ENCODE data around the gene CAPN8. TPM values are rescaled to one million over a fixed set of nuclear protein-coding genes. Genes with fewer than 3 reads are reported as not detected.

The CAPN8 gene
- polyA plus RNA-seq, 1 of the 3 experiments (the other 2 are of a cell fraction), result not detected

DNA sequence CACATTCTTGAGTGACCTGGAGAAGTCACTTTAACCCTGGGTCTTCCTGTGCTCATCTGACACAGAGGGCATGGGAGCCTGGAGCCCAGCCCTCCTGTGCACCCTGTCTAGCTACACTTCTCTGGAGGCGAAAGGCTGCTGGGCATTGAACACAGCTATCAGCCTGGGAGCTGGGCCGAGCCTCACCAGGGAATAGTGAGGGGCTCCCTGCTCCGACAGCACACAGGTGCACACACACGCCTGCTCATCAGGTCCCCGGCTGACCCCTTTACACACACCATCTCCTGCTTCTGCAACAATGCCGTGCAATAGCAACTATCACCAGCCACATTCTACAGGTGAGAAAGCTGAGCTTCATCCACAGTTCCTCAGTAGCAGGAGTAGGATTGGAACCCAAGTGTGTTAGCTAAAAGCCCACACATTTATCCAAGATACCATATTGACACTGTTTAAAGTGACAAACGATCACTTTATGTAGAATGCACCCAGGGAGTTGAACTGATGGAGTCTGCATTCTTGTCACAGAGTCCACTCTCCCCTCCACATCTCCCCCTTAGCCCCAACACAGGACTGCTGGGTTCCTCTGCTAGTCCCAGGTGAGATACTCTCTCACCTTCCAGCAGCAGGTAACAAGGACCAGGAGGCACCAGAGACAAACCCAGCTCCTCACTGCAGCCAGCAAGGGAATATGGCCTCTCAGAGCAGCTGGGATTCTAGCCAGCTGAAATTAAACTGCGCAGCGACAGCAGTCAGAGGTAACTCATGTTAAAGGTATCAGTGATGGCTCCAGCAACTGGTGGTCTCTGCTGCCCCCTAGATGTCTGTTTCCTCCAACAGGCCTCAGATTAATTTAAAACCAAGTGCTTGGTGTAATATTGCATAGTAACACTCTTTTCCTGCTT is 18.3 kb upstream of the CAPN8 start:
- Histone ChIP-seq H3K9ac (no peak overlapping the region), H3K4me2 (no peak overlapping the region), H3K27ac (ENCODE audit: low read depth in 2 of 2, low read length in 1 of 2) (no peak overlapping the region), H3K4me3 (ENCODE audit: low read depth in 2 of 2, low read length in 1 of 2) (no peak overlapping the region; a peak in 1 of 4 replicates), H3K4me1 (ENCODE audit: control insufficient read depth in 1 of 2, insufficient read depth in 2 of 2, low read depth in 1 of 2, low read length in 1 of 2) (no peaks in the 10 kb centered on the region; a peak in 1 of 4 replicates), H3K27me3 (ENCODE audit: insufficient read depth) (peaks cover 33% of the 10 kb centered on the region; the same call in 1 of the 2 replicates), H3F3A (replicated peaks; ENCODE audit: insufficient read depth) (no peaks in the 10 kb centered on the region), H3K9me2 (no peaks in the 10 kb centered on the region), H3K36me3 (replicated peaks in 1 of 2; ENCODE audit: control insufficient read depth in 1 of 2, insufficient read depth in 2 of 2, low read length in 1 of 2) (no peaks in the 10 kb centered on the region), H3K79me2 (ENCODE audit: insufficient read depth) (no peaks in the 10 kb centered on the region), H2AFZ (ENCODE audit: low read depth) (no peak overlapping the region), H3K9me3 (no peaks in the 10 kb centered on the region), H4K20me1 (ENCODE audit: insufficient read depth) (no peaks in the 10 kb centered on the region)
- POLR2A ChIA-PET, result no interaction called here
- 44% methylated on average over 6 of the region's 9 CpGs for WGBS (ENCODE audit: low lambda C conversion rate)
- peak; percentile 60 for DNase-seq
- CTCF ChIA-PET, result interaction anchor here (0.7 to 8.8 kb wide), 45 partner anchors 9 to 1239 kb away, joined by 3 to 130 read pairs (median 4); no protein-coding TSS in a partner anchor
- peak; percentile 66 for TF ChIP-seq SMC3 (IDR thresholded peaks at IDR 0.05; ENCODE audit: low read depth, low read length)
- TF ChIP-seq, protein P1, sequence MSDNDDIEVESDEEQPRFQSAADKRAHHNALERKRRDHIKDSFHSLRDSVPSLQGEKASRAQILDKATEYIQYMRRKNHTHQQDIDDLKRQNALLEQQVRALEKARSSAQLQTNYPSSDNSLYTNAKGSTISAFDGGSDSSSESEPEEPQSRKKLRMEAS (IDR thresholded peaks at IDR 0.05; ENCODE audit: low read depth), result no peak
- TF ChIP-seq, protein P2, sequence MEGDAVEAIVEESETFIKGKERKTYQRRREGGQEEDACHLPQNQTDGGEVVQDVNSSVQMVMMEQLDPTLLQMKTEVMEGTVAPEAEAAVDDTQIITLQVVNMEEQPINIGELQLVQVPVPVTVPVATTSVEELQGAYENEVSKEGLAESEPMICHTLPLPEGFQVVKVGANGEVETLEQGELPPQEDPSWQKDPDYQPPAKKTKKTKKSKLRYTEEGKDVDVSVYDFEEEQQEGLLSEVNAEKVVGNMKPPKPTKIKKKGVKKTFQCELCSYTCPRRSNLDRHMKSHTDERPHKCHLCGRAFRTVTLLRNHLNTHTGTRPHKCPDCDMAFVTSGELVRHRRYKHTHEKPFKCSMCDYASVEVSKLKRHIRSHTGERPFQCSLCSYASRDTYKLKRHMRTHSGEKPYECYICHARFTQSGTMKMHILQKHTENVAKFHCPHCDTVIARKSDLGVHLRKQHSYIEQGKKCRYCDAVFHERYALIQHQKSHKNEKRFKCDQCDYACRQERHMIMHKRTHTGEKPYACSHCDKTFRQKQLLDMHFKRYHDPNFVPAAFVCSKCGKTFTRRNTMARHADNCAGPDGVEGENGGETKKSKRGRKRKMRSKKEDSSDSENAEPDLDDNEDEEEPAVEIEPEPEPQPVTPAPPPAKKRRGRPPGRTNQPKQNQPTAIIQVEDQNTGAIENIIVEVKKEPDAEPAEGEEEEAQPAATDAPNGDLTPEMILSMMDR (IDR thresholded peaks at IDR 0.05), result peak; percentile 73
- TF ChIP-seq RXRA (IDR thresholded peaks at IDR 0.05; ENCODE audit: borderline replicate concordance, low read depth), result no peak
- no peak for TF ChIP-seq TEAD4 (IDR thresholded peaks at IDR 0.05; ENCODE audit: borderline replicate concordance, insufficient read depth)
- no peak for TF ChIP-seq FOXJ3 (CRISPR knock-in tag; IDR thresholded peaks at IDR 0.05)
- TF ChIP-seq NRF1 (IDR thresholded peaks at IDR 0.05; ENCODE audit: low read depth, low read length), result peak; percentile 23; the same call in 1 of the 2 replicates
- TF ChIP-seq RAD21 (IDR thresholded peaks at IDR 0.05; ENCODE audit: low read length), result peak; percentile 94

DNA sequence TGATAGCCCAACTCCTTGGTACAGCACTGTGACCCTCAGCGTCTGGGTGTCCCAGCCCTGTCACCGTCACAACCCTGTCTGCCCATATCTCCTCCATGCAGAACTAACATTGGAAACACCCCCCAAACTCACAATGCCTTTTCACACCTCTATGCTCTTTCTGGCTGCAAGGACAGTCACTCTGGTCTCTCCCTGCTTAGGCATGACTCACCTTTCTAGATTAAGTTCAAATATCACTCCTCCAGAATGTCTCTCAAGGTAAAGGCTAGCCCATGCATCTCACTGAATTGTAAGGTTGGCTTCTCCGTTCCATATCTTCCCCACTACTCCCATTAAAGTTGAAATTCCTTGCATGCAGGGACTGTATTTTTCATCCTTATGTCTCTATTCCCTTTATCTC is 17.0 kb upstream of the CAPN8 start:
- H3K9ac ChIP-seq, result no peak overlapping the region
- H3K9me2 ChIP-seq, result no peaks in the 10 kb centered on the region
- POLR2A ChIA-PET, result no interaction called here
- no peak overlapping the region for H3K4me3 ChIP-seq (ENCODE audit: low read depth in 2 of 2, low read length in 1 of 2)
- no peak overlapping the region for H3K27ac ChIP-seq (ENCODE audit: low read depth in 2 of 2, low read length in 1 of 2)
- H3K36me3 ChIP-seq (replicated peaks in 1 of 2; ENCODE audit: control insufficient read depth in 1 of 2, insufficient read depth in 2 of 2, low read length in 1 of 2), result no peaks in the 10 kb centered on the region
- H3K9me3 ChIP-seq, result no peaks in the 10 kb centered on the region
- H4K20me1 ChIP-seq (ENCODE audit: insufficient read depth), result no peaks in the 10 kb centered on the region
- H2AFZ ChIP-seq (ENCODE audit: low read depth), result no peak overlapping the region
- H3K27me3 ChIP-seq (ENCODE audit: insufficient read depth), result peaks cover 24% of the 10 kb centered on the region; the same call in 1 of the 2 replicates
- H3F3A ChIP-seq (replicated peaks; ENCODE audit: insufficient read depth), result no peaks in the 10 kb centered on the region
- 48% methylated on average over 3 of the region's 3 CpGs for WGBS (ENCODE audit: low lambda C conversion rate)
- H3K79me2 ChIP-seq (ENCODE audit: insufficient read depth), result no peaks in the 10 kb centered on the region
- DNase-seq, result no peak
- no peak overlapping the region for H3K4me2 ChIP-seq
- CTCF ChIA-PET, result interaction anchor here (1.3 to 8.8 kb wide), 6 partner anchors 9 to 548 kb away, joined by 3 to 130 read pairs (median 14); no protein-coding TSS in a partner anchor
- no peaks in the 10 kb centered on the region; a peak in 1 of 4 replicates for H3K4me1 ChIP-seq (ENCODE audit: control insufficient read depth in 1 of 2, insufficient read depth in 2 of 2, low read depth in 1 of 2, low read length in 1 of 2)
- TF ChIP-seq POLR2AphosphoS5 (IDR thresholded peaks at IDR 0.05; ENCODE audit: low read depth, low read length) (no peak), CHD2 (IDR thresholded peaks at IDR 0.05; ENCODE audit: low read length, partially characterized antibody) (no peak), NRF1 (IDR thresholded peaks at IDR 0.05; ENCODE audit: low read depth, low read length) (no peak), MEF2A (IDR thresholded peaks at IDR 0.05; ENCODE audit: borderline replicate concordance, low read depth) (no peak), TCF12 (IDR thresholded peaks at IDR 0.05) (no peak), FOXJ3 (CRISPR knock-in tag; IDR thresholded peaks at IDR 0.05) (no peak), EP300 (IDR thresholded peaks at IDR 0.05; ENCODE audit: borderline replicate concordance in 1 of 2, low read depth in 1 of 2, low read length in 1 of 2) (no peak), GATA2 (CRISPR knock-in tag; IDR thresholded peaks at IDR 0.05) (no peak)
- TF ChIP-seq, protein P3, sequence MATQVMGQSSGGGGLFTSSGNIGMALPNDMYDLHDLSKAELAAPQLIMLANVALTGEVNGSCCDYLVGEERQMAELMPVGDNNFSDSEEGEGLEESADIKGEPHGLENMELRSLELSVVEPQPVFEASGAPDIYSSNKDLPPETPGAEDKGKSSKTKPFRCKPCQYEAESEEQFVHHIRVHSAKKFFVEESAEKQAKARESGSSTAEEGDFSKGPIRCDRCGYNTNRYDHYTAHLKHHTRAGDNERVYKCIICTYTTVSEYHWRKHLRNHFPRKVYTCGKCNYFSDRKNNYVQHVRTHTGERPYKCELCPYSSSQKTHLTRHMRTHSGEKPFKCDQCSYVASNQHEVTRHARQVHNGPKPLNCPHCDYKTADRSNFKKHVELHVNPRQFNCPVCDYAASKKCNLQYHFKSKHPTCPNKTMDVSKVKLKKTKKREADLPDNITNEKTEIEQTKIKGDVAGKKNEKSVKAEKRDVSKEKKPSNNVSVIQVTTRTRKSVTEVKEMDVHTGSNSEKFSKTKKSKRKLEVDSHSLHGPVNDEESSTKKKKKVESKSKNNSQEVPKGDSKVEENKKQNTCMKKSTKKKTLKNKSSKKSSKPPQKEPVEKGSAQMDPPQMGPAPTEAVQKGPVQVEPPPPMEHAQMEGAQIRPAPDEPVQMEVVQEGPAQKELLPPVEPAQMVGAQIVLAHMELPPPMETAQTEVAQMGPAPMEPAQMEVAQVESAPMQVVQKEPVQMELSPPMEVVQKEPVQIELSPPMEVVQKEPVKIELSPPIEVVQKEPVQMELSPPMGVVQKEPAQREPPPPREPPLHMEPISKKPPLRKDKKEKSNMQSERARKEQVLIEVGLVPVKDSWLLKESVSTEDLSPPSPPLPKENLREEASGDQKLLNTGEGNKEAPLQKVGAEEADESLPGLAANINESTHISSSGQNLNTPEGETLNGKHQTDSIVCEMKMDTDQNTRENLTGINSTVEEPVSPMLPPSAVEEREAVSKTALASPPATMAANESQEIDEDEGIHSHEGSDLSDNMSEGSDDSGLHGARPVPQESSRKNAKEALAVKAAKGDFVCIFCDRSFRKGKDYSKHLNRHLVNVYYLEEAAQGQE (IDR thresholded peaks at IDR 0.05; ENCODE audit: low read depth, low read length), result no peak
- TF ChIP-seq, protein P4, sequence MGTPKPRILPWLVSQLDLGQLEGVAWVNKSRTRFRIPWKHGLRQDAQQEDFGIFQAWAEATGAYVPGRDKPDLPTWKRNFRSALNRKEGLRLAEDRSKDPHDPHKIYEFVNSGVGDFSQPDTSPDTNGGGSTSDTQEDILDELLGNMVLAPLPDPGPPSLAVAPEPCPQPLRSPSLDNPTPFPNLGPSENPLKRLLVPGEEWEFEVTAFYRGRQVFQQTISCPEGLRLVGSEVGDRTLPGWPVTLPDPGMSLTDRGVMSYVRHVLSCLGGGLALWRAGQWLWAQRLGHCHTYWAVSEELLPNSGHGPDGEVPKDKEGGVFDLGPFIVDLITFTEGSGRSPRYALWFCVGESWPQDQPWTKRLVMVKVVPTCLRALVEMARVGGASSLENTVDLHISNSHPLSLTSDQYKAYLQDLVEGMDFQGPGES (IDR thresholded peaks at IDR 0.05; ENCODE audit: low read depth, low read length), result no peak
- TF ChIP-seq, protein P5, sequence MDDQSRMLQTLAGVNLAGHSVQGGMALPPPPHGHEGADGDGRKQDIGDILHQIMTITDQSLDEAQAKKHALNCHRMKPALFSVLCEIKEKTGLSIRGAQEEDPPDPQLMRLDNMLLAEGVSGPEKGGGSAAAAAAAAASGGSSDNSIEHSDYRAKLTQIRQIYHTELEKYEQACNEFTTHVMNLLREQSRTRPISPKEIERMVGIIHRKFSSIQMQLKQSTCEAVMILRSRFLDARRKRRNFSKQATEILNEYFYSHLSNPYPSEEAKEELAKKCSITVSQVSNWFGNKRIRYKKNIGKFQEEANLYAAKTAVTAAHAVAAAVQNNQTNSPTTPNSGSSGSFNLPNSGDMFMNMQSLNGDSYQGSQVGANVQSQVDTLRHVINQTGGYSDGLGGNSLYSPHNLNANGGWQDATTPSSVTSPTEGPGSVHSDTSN (IDR thresholded peaks at IDR 0.05), result no peak
- TF ChIP-seq, protein P1 (IDR thresholded peaks at IDR 0.05; ENCODE audit: low read depth), result no peak

All from SK-N-SH (cell line).